ENCODE data around the gene WDR36. TPM values are rescaled to one million over a fixed set of nuclear protein-coding genes. Genes with fewer than 3 reads are reported as not detected.

WDR36 gene
- 12.5 and 14.9 TPM in 2 replicates for total RNA-seq
- polyA plus RNA-seq: 14.1 and 15.0 TPM in 2 replicates

DNA sequence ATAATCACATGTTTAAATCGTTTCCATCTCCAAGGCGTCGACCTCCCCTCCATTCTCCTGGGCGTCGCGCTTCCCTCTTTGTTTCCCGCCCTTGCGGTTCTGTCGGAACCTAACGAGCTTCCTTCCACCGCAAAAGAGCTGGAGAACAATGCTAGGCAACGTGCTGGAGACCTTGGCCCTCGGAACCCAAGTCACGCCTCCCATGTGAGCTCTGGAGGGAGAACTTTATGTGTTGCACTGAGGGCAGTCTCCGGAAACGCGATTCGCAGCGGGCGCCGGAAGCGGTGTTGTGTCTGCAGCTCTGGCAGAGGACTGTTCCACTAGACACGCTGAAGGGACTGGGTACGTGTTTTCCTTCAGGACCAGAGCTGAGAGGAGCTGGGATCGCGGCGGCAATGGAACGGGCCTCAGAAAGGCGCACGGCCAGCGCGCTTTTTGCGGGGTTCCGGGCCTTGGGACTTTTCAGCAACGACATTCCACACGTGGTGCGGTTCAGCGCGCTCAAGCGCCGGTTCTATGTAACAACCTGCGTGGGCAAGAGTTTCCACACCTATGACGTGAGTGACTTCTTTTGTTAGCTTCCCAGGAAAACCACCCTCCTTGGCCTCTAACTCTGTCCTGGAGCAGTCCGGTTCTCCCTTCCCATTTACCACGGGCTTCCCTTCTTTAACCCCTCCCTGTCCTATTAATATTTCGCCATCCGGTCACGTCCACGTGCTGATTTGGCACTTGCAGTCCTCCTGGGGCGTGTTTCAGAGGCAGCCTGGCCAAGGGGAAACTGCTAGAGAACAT, at the start of gene WDR36:
TSS of gene WDR36 (plus strand) at position 287 of the 792 bp plus-strand sequence. CDS start at position 396, 109 bp downstream.
- Histone ChIP-seq H3K9me3 (ENCODE audit: low read depth) (no peaks in the 10 kb centered on the region), H3K27me3 (no peaks in the 10 kb centered on the region), H3K27ac (peak within 1 kb of the TSS; percentile 88), H3K4me1 (ENCODE audit: low read depth) (peaks cover 10% of the 10 kb centered on the region), H3K36me3 (no peaks in the 10 kb centered on the region), H3K4me3 (peak within 1 kb of the TSS; percentile 76)
- peak; percentile 92 to 97 for DNase-seq (ENCODE audit: low read depth in 1 of 2, low spot score in 1 of 2)
- TF ChIP-seq CTCF (IDR thresholded peaks at IDR 0.05; ENCODE audit: low read depth, low read length): no peak

DNA sequence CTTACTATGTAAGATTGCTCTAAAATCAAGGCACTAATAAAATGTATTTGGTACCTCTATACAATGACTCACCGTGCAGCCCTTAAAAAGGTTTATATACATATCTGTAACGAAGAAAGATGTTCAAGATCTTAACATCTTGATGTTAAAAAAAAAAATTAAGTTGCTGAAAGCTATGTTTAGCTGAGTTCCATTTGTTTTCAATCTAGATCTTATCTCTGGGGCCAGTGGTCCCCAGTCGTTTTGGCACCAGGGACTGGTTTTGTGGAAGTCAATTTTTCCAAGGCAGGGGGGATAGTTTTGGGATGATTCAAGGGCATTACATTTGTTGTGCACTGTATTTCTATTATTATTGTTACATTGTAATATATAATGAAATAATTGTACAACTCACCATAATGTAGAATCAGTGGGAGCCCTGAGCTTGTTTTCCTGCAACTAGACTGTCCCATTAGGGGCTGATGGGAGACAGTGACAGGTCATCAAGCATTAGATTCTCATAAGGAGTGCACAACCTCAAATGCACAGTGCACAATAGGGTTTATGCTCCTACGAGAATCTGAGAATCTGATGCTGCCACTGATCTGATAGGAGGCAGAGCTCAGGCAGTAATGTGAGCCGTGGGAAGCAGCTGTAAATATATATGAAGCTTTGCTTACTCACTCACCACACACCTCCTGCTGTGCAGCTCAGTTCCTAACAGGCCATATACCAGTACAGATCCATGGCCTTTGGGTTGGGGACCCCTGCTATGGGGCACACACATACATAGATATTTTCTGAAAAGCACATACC, 48.2 kb upstream of the WDR36 start:
- H3K27me3 ChIP-seq: no peaks in the 10 kb centered on the region
- DNase-seq (ENCODE audit: low read depth in 1 of 2, low spot score in 1 of 2): peak; percentile 2 to 21
- no peak overlapping the region for H3K4me3 ChIP-seq
- H3K27ac ChIP-seq: no peak overlapping the region
- H3K4me1 ChIP-seq (ENCODE audit: low read depth): no peaks in the 10 kb centered on the region
- TF ChIP-seq CTCF (IDR thresholded peaks at IDR 0.05; ENCODE audit: low read depth, low read length): no peak
- H3K36me3 ChIP-seq: no peaks in the 10 kb centered on the region
- H3K9me3 ChIP-seq (ENCODE audit: low read depth): no peaks in the 10 kb centered on the region

- no peak overlapping the region for H3K27ac ChIP-seq
- no peak for TF ChIP-seq CTCF (IDR thresholded peaks at IDR 0.05; ENCODE audit: low read depth, low read length)
- H3K4me1 ChIP-seq (ENCODE audit: low read depth): no peaks in the 10 kb centered on the region
Measured at GRCh38 chr5:111058064-111058463, 34.1 kb upstream of the WDR36 start.

DNA sequence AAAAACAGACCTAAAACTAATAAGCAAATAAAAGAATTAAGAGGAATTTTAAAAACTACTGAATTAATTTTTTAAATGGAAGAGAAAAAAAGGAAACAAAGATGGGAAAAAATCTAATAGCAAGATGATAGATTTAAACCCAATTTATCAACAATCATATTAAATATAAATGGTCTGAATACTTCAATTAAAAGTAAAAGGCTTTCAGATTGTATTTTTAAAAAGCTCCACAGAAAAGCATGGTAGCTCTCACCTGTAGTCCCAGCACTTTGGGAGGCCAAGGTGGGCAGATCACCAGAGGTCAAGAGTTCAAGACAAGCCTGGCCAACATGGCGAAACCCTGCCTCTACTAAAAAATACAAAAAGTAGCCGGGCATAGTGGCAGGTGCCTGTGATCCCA, 32.0 kb upstream of the WDR36 start:
- Histone ChIP-seq H3K27me3 (no peaks in the 10 kb centered on the region), H3K4me3 (no peak overlapping the region)
- no peak for DNase-seq (ENCODE audit: low read depth in 1 of 2, low spot score in 1 of 2)

More at GRCh38 chr5:111058064-111058463, 34.1 kb upstream of the WDR36 start:
- Histone ChIP-seq H3K4me3 (no peak overlapping the region), H3K36me3 (no peaks in the 10 kb centered on the region), H3K27me3 (no peaks in the 10 kb centered on the region), H3K9me3 (ENCODE audit: low read depth) (no peaks in the 10 kb centered on the region)
- no peak for DNase-seq (ENCODE audit: low read depth in 1 of 2, low spot score in 1 of 2)

GRCh38 chr5:111061618-111062017, 30.5 kb upstream of the WDR36 start:
- no peaks in the 10 kb centered on the region for H3K4me1 ChIP-seq (ENCODE audit: low read depth)
- no peak for DNase-seq (ENCODE audit: low read depth in 1 of 2, low spot score in 1 of 2)
- no peak overlapping the region for H3K27ac ChIP-seq
- H3K9me3 ChIP-seq (ENCODE audit: low read depth): no peaks in the 10 kb centered on the region
- H3K4me3 ChIP-seq: no peak overlapping the region
- TF ChIP-seq CTCF (IDR thresholded peaks at IDR 0.05; ENCODE audit: low read depth, low read length): no peak
- H3K36me3 ChIP-seq: no peaks in the 10 kb centered on the region
- peaks cover 9% of the 10 kb centered on the region for H3K27me3 ChIP-seq

More for the DNA sequence above, 32.0 kb upstream of the WDR36 start:
- no peak overlapping the region for H3K27ac ChIP-seq
- H3K9me3 ChIP-seq (ENCODE audit: low read depth): no peaks in the 10 kb centered on the region
- no peaks in the 10 kb centered on the region for H3K36me3 ChIP-seq
- H3K4me1 ChIP-seq (ENCODE audit: low read depth): no peaks in the 10 kb centered on the region
- TF ChIP-seq CTCF (IDR thresholded peaks at IDR 0.05; ENCODE audit: low read depth, low read length): no peak
